ENCODE measurements around the gene WDR77.

- TF ChIP-seq TARDBP (IDR thresholded peaks at IDR 0.05) (no peak), PKNOX1 (IDR thresholded peaks at IDR 0.05) (no peak), FOXM1 (IDR thresholded peaks at IDR 0.05; ENCODE audit: borderline replicate concordance) (no peak), SP1 (IDR thresholded peaks at IDR 0.05) (no peak), SUZ12 (IDR thresholded peaks at IDR 0.05) (no peak), FOXA1 (IDR thresholded peaks at IDR 0.05) (no peak), ELF4 (IDR thresholded peaks at IDR 0.05) (no peak), L3MBTL2 (conservative IDR thresholded peaks at IDR 0.05) (no peak)
Measured at GRCh38 chr1:111415461-111415860, 33.6 kb downstream of the WDR77 start.

All from HEK293T (cell line).